ENCODE data around the gene GAREM1.

GRCh38 chr18:32354518-32354917, 116.2 kb downstream of the GAREM1 start:
- TF ChIP-seq CTCF (conservative IDR thresholded peaks at IDR 0.05) (no peak), EZH2 (IDR thresholded peaks at IDR 0.05; ENCODE audit: low read depth) (no peak)

All from PC-9 (cell line).